A172 (cell line): ENCODE measurements around the gene SYNPR. TPM values are rescaled to one million over a fixed set of nuclear protein-coding genes. Genes with fewer than 3 reads are reported as not detected.

Experiments
- DNase-seq: peaks from one replicate; pipeline ENCODE4 v3.0.0-alpha.2; 2015; ENCODE audit warnings: low spot score
- total RNA-seq: library from RNA; depleted of rRNA; stranded (reverse); fragments of >200 nt; shearing (Covaris generic); gene quantifications from 2 replicates; pipeline ENCODE4 v1.2.3, GENCODE V29; 2014

The SYNPR gene
- total RNA-seq, 1 experiment from 2014 or later = not detected

DNA sequence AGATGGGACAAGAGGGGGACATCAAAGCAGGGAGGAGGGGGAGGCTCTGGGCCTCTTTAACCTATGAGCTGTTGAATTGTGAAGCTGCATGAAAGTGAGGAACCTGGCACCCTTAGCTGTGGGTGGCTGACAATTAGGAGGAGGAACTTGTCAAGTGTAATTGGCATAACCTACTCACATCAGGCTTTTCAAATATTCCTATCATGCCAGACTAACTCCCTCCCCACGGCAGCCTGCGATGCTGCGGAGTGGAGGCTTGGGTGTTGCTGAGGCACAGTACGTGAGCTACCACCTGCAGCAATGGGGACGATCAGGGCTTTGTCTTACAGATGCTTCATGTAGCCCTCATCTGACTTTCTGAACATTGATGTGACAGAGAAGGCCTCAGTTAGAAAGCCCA, 193.7 kb downstream of the SYNPR start:
- no peak for DNase-seq

DNA sequence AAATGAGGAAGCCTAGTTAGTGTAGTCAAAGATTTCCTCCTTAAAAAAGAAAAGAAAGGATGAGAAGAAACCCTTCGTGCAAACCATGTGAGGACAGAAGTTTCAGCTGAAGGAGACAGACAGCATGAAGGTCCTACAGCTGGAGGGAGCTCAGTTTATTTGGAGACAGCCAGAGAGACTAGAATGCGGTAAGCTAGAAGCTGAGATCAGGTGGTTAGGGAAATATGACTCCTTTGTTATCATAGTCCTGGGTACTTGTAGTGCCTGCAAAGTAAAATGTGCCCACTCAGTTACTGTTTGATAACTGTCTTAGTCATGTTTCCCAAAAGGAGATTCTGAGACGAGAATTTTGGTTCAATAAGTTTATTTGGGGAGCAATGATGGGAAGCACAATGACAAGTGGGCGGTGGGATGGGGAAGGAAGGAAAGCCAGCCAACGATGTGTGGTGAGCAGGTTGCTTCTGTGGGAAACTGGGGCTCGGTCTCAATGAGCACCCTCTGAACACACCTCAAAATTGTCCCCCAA, 195.6 kb downstream of the SYNPR start:
- DNase-seq = no peak

DNA sequence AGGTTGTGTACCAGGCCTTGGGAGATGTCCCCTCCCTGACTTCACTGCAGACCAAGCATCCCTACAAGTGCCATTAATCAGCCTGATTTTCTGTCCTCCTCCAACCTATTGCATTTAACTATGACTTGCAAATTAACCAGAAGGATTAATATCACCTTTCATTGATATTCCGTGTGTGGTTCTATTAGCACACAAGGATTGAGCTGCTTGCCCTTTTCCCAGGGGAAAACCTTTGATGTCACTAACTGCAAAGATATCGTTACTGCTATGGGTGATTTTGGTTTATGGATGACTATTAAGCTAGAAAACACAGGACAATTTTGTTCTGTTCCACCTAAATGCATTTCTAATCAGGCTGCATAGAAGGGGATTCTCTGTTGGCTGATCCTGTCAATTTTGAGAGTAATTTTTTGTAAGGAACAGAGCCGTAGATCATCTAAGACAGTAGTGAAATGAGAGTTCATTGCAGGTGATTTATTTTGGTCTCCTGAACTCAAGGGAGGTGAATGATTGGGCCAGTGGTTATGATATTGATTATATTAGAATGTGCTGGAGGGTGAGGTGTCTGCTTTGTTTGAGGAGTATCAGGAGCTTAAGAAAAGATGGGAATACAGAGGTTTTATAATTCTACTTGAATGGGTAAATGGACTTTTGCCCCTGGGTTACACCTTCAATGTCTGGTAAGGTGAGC, 196.9 kb downstream of the SYNPR start:
- no peak for DNase-seq

DNA sequence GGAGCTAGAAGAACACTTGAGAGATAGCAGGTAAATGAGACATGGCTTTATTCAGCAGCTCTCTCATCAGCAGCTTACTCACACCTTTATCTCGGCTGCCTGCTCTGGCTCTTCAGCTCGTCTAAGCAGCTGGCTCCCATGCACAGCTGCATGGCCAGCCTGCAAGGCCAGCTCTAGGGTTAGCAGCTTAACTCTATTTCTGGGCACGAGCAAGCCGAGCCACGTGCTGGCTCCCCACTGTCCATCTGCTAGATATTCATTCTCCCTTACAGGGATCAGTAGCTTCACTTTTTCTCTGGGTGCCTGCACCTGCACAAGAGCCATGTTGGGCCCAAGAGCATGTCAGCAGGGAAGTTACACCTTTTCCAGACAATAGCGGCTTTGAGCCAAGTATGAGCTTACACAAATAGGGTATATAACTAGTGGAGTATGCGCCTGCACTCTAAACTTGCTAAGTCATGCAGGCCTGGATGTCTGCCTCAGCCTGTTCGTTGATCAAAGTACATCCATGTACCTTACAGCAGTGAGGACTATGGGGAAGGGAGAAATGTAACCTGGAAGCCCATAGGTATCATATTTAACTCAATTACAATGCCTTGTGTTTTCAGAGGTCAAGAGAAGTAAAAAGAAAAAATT, 199.5 kb downstream of the SYNPR start:
- no peak for DNase-seq

DNA sequence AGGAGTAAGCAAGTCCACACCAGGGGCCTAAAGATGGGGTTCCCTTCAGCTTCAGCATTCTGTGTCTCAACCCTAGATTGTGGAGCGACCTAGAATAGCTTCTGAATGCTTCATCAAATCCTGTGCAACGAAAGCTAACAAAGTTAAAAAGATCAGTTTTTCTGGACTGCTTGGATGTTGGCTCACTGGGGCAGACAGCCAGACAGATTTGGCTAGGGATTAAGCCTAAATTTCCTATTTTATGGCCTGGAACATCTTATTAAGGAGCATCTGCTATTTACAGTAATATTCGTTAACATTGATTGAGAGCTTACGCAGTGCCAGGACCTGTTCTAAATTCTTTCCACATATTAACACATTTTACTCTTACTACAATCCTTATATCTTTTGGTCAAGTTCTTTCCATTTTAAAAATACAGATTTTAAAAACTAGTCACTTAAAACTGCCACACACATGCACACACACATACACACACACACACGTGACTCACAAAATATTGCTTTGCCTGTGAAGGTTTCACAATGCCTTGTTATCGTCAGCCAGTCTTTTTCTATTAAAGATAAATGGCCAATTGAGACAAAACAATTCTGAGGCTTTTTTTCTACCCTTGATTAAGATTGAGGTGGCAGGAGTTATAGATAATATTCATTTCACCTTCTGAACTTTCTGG, 201.0 kb downstream of the SYNPR start:
- DNase-seq = no peak

DNA sequence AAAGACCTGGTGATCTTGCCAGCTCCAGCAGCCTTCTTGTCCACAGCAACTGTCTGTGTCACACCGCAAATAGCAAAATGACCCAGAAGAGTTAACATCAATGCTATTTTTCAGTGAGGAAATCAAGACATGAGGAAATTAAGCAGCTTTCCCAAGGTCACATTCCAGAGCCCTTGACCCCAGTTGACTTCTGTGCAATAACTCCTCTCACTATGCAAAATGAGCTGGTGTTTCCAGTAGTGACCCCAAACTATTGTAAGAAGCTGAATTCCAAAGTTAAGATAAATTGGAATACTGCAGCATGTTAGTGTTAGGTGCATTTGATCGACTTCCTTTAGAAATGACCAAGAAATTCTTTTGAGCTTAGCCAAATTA, 201.5 kb downstream of the SYNPR start:
- no peak for DNase-seq

DNA sequence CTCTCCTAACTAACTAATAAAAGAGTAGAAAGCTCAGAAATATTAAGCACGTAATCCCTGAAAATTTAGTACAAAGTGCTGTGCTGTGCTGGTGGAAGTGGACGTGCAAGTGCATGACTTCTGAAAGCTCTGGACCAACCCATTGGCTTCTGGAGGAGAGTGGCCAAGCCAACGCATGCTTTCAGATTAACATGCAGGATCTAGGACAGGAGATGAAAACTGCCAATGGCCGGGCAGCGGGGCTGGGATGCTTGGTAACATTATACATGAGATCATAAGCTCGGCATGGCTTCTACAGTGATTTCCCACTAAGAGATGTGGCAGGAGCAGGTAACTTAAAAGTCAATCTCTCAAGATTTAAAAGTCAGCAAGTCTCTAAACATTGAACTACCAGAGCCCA, 203.5 kb downstream of the SYNPR start:
- no peak for DNase-seq

DNA sequence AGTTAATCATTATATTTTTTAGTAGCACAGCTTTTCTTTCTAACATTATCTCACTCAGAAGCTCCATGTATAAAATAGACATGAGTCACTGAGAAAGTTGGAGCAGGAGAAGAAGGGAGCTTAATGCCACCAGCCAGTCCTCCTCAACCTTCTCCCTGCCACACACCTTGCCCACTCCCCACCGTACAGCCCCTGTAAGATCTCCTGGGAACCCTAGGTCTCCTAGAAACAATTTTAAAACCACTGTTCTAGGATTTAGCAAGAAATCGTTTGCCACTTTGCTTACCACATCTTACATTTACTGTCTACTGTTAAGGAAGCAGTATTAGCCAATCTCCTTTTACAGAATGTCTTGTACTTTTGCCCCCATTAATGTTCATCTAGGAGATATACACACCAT, 204.2 kb downstream of the SYNPR start:
- DNase-seq = no peak

DNA sequence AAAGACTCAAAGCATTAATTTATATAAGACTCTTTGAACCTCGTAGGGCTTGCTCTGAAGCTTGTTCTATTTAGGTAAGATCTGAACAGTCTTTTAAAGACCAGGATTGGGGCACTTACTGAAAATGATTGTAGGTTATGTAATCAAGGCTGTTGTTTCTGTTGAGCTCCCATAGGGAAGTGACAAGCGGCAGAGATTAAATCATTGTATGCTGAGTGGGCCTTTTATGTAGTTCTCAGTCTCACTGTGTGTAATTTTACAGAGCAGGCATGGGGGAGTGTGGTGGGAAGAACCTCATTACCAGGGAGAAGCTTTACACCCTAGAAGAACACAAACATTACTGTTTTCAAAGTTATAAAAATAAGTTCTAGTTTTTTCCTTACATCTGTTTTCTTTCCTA, 214.4 kb downstream of the SYNPR start:
- DNase-seq = no peak

DNA sequence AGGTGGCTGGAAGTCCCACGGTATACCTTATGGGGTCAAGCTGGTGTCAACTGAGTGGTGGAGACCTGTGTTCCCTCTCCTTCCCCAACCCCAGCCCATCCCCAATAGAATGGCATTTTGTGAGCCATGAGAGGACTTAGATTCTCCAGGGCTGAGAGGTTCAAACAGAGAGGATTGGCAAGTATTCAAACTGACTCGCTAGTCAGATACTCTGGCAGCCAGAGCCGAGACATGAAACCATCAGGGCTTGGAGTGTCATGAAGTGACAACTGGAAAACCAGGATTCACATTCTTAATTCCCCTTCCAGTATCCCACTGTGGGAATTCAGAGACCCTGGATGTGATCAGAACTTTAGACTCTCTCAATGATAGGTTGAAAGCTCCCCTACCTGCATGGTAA, 215.0 kb downstream of the SYNPR start:
- no peak for DNase-seq

DNA sequence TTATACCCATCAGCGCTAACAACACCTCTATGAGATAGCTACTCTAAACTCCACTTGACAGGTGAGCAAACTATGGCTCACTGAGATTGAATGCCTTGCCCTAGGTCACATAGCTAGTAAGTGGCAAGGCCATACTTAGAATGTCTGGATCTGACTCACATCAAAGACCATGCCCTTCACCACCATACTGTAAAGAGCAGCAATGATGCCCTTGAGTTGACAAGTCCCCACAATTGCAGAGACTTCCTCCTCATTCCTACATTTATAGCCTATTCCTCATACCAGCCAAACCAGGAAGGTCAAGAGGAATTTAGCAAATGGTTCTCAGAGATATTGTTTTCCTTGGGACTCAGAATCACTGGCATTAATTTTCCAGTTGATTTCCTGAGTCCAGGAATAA, 216.5 kb downstream of the SYNPR start:
- DNase-seq = no peak

DNA sequence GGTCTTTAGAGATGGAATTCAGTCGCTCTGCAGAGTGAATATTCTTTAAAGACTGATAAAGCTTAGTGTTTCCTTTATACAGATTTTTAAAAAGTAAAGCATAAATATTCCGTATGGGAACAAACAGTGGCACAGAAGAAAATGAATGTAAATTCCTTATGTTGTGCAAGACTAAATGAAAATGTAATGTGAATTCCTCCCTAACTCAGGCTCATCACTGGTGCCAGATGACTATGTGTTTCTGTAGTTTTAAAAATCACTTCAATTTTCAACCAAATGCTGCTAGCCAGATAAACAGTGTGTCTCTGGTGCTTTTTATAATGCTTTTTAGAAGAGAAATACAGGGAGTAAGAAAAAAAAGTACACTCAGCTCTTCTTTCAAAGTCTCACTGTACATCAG, 219.5 kb downstream of the SYNPR start:
- DNase-seq = no peak

DNA sequence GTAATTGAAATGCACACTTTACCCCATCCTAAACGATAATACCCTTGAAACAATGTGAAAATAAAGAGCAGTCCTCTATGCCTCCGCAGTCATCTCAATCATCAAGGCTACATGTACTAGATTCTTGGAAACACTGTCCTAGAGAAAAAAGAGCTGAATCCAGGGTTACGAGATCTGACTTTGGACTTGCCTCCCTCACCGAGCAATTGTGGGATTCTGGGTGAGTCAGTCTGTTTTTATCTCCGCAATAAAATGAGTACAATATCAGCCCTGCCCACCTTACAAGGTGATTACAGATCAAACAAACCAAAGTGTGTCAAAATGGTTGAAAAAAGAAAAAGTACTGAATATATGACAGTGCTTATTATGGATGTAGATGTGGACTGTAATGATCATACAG, 222.1 kb downstream of the SYNPR start:
- DNase-seq = no peak

DNA sequence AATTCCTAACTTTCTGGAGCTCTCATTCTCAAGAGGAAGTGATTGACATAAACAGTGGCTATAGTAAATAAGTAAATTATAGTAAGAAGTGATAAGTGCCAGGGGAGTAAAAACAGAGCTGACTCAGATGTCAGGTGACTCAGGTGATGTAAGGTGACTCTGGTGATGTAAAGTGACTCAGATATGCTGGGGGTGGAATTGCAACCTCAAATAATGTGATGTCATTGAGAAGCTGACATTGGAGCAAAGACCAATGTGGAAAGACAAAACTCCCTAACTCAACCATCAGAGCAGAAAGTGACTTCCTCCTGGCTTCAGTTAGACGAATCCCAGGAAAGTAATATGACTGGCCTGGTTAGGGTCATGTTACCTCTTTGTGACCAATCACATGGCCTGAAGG, 230.2 kb downstream of the SYNPR start:
- DNase-seq = no peak

DNA sequence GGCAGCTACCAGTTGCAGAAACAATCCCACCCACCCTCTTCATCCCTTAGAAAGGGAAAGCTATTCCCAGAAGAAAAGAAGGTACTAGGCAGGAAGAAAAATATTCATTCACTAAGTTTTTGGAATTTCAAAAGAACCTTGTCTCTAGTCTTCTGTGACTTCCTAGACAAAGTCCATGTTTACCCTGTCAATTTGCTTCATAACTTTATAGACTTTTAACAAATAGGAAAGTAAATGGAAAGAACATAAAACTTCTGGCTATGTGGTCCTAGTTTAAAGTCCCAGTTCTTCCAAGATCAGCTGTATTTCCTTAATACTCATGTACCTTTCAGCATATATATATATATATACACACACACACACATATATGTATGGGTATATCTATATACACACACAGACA, 230.7 kb downstream of the SYNPR start:
- no peak for DNase-seq

DNA sequence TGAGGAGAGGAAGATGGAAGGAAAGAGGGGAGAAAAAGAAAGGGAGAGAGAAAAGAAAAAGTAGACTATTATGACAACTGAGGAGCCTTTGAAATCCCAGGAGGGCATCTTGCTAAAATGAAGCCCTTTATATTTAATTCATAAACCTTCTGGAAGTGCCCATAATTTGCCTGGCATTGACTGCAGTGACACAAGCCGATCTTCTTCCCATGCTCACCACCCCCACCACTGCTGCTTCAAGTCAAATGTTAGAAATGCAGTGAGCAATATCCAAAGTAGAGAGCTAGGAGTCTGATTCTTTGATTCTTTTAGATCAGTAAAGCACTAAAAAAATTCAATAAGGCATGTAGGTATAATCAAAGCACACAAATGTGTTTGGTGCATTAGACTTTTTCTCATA, 235.7 kb downstream of the SYNPR start:
- no peak for DNase-seq

DNA sequence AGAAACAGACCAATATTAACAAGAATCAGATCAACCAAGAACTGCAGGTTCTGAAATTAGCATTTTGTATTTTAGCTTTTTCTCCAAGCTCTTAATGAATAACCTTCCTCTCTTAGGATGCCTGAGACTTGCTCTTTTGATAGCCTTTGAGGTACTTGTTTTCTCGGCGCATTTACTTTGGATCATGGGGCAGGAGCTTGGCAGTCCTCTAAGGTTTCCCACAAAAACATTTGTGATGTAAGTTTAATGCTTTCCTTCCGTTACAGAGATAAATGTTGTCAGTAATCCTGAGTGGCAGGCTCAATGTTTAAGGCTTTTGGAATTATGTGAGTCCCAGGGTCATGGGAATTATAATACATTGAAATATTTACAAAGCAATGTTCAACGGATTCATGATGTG, 236.6 kb downstream of the SYNPR start:
- no peak for DNase-seq

DNA sequence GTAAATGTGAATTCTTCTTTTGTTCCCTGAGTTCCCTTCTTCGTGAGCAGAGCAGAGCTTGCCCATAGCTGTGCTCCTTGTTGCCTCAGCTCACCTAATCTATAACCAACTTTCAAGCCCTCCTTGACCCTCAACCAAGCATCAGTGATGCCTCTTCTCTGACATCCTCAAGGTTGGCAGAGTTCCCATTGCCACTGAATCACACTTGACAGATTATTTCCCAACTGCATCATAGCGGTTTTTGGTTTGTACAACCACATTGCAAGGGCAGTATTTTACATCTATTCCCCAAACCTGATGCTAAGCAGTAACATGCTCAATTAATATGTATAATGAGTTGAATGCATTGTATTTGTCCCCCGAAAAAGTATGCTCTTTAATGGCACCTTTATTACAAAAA, 241.3 kb downstream of the SYNPR start:
- DNase-seq = no peak

DNA sequence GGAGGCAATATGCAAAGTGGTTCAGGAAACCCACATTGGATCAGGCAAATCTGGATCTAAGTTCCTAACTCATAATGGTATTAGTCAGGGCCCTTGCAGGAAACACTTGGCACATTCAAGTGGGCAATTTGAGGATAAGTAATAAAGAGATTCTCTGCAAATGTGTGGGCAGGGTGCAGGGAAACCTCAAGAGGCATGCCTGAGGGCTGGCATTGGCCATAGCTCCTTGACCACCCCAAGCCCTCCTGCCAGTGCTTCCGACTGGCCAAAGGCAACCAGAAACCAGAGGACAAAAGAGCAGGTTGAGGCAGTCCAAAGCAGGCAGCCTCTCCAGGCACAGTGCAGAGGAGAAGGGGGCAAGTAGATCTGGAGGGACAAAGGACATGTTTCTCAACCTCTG, 243.5 kb downstream of the SYNPR start:
- DNase-seq = no peak

DNA sequence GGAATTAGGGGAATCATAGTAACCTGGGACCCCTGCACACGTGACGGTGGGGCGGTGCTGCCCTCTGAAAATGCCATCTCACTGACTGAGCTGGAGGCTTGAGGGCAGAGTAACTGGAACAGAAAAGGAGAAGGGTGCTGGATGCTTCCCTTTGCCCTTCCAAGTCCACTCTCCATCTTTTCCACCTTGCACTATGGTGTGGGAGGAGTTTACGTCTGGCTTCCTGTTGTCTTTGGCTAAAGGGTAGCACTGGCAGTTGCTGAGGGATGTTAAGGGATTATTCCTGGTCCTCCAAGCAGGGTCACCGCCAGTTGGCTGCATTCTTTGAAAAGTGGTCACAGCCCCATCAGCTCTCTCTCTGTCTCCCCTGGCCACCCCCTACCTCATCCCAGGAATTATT, 245.0 kb downstream of the SYNPR start:
- no peak for DNase-seq

DNA sequence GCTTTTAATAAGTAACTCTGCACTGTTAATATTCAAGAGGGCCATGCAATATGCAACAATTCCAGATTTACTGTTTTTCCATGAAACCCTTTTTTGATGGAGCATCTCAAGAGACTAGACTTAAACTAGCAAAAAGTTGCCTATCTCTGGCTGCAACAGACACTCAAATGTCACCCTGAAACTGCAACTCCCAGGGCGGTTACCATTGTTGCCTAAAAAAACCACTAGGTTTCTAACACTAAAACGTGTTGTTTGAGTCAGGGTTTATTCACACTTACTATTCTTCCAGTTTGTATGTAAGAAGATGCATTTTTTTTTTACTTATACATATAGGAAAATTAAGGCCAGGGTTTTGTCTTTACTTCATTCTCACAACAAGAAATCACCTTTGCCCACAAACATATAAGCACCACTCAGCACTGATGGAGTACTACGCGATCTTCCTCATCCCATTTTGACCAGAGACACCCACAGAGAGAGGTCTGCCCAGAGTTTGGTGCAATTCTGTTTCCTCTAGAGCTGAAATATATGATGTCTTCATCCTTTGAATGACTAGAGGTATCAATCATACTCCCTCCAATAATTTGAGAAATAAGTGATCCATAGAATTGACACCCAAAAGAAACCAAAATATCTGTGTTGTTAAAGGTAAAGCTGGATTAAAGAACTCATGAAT, 250.4 kb downstream of the SYNPR start:
- no peak for DNase-seq

DNA sequence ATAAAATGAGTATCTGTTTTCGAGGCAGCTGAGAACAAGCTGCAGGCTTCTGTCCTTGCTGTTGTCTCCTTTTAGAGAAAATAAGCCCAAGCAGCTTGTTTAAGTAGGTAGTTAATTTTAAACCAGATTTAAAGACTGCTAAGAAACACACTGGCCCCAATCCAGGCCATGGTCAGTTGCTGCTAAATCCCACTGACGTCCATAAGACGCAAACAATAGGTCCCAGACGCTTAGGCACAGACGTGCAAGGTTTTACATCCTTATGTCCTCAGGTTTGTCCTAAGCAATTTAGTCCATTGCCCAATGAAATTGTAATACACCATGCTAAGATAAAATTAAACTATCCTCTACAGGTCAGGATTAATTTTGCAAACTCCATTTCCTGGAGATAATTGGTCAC, 254.4 kb downstream of the SYNPR start:
- DNase-seq = no peak

DNA sequence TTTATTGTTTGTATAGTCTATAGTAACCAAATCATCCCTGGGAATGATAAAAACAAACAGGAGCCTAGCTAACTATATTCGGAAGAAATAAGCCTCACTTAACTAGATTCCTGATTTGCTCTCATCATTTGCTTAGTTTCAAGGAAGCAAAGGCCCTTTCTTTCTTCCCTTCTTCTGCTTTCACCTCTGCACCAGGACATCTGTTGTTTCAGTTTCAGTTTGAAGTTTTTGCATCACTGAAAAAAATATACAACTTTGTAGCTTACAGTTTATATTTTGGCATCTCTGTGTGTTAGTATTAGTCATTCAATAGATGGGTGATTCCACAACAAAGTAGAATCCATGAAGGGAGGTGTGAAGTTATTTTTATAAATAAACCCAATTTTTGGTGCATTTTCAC, 260.8 kb downstream of the SYNPR start:
- DNase-seq = no peak
